GM20431 (cell line): ENCODE data around the gene TBX3.

Experiments
- in situ Hi-C: fragments of 300-500 bp; cut with MseI, MboI; formaldehyde crosslinking; loops from one replicate; pipeline ENCODE4 v1.15.0; 2020; ENCODE audit warnings: low sequenced_read_pairs; ENCODE audit not compliant: unreplicated experiment

TBX3 gene

GRCh38 chr12:114649585-114649984 lies 34.4 kb downstream of the TBX3 start:
- in situ Hi-C loops, result no loop called here

- in situ Hi-C loops, result no loop called here
Observed at GRCh38 chr12:114648711-114649110, 35.3 kb downstream of the TBX3 start.

GRCh38 chr12:114638790-114639435 lies 45.1 kb downstream of the TBX3 start:
- in situ Hi-C loops, result no loop called here

- in situ Hi-C loops, result no loop called here
Observed at GRCh38 chr12:114636723-114637480, 47.1 kb downstream of the TBX3 start.

GRCh38 chr12:114631242-114631641 lies 52.7 kb downstream of the TBX3 start:
- in situ Hi-C loops, result no loop called here

GRCh38 chr12:114628199-114628598 lies 55.8 kb downstream of the TBX3 start:
- in situ Hi-C loops, result no loop called here

- in situ Hi-C loops, result no loop called here
Observed at GRCh38 chr12:114627393-114627792, 56.6 kb downstream of the TBX3 start.

GRCh38 chr12:114625294-114625851 lies 58.6 kb downstream of the TBX3 start:
- in situ Hi-C loops, result no loop called here

- in situ Hi-C loops, result no loop called here
Observed at GRCh38 chr12:114623737-114624136, 60.2 kb downstream of the TBX3 start.
